GM18951 (cell line): Measurements from ENCODE around the gene LTO1.

Experiments
- POLR2A ChIP-seq: IDR thresholded peaks from 4 replicates; pipeline ENCODE4 v1.6.1; 2011; ENCODE audit warnings: mild to moderate bottlenecking; ENCODE audit not compliant: insufficient read length, insufficient read depth; ENCODE audit errors: extremely low read depth
- in situ Hi-C: fragments of 300-500 bp; cut with MboI; formaldehyde crosslinking; loops from one replicate; pipeline ENCODE4 v1.12.0; 2022; ENCODE audit warnings: low sequenced_read_pairs, mixed read lengths, inconsistent platforms; ENCODE audit not compliant: unreplicated experiment

Gene LTO1

GRCh38 chr11:69674886-69675714, at the start of gene LTO1:
LTO1 (minus strand) TSS chr11:69675353; CDS start chr11:69675239, 114 bp downstream.
- in situ Hi-C loops = loop anchor here (25.0 kb wide), 1 partner anchor 512 kb away; no protein-coding TSS in a partner anchor
- peak; percentile 90 for TF ChIP-seq POLR2A

GRCh38 chr11:69721745-69722144, 46.6 kb upstream of the LTO1 start:
- TF ChIP-seq POLR2A = no peak
- in situ Hi-C loops = no loop called here

GRCh38 chr11:69721106-69721505, 46.0 kb upstream of the LTO1 start:
- TF ChIP-seq POLR2A = no peak

GRCh38 chr11:69718912-69719311, 43.8 kb upstream of the LTO1 start:
- no peak for TF ChIP-seq POLR2A
- in situ Hi-C loops = no loop called here

More at GRCh38 chr11:69721106-69721505, 46.0 kb upstream of the LTO1 start:
- in situ Hi-C loops = no loop called here

GRCh38 chr11:69718147-69718546, 43.0 kb upstream of the LTO1 start:
- TF ChIP-seq POLR2A = no peak
- in situ Hi-C loops = no loop called here

- no peak for TF ChIP-seq POLR2A
- in situ Hi-C loops = no loop called here
Measured at GRCh38 chr11:69716891-69717747, 42.0 kb upstream of the LTO1 start.

GRCh38 chr11:69716099-69716498, 40.9 kb upstream of the LTO1 start:
- no peak for TF ChIP-seq POLR2A
- in situ Hi-C loops = no loop called here

- no peak for TF ChIP-seq POLR2A
- in situ Hi-C loops = no loop called here
Measured at GRCh38 chr11:69715446-69715845, 40.3 kb upstream of the LTO1 start.

GRCh38 chr11:69711822-69712801, 37.0 kb upstream of the LTO1 start:
- in situ Hi-C loops = no loop called here

GRCh38 chr11:69708736-69709401, 33.7 kb upstream of the LTO1 start:
- TF ChIP-seq POLR2A = no peak
- in situ Hi-C loops = no loop called here

More at GRCh38 chr11:69711822-69712801, 37.0 kb upstream of the LTO1 start:
- TF ChIP-seq POLR2A = no peak

- in situ Hi-C loops = no loop called here
- TF ChIP-seq POLR2A = no peak
Measured at GRCh38 chr11:69707176-69707575, 32.0 kb upstream of the LTO1 start.

GRCh38 chr11:69705901-69706787, 31.0 kb upstream of the LTO1 start:
- in situ Hi-C loops = no loop called here
- TF ChIP-seq POLR2A = no peak
